GM21737 (cell line): ENCODE data around the gene RNF43.

Experiments used
- ATAC-seq: cut with Tn5 transposase; IDR thresholded peaks from one replicate; pipeline ENCODE4 v1.9.1; 2021; ENCODE audit warnings: mild to moderate bottlenecking, moderate library complexity; ENCODE audit not compliant: unreplicated experiment

The RNF43 gene

DNA sequence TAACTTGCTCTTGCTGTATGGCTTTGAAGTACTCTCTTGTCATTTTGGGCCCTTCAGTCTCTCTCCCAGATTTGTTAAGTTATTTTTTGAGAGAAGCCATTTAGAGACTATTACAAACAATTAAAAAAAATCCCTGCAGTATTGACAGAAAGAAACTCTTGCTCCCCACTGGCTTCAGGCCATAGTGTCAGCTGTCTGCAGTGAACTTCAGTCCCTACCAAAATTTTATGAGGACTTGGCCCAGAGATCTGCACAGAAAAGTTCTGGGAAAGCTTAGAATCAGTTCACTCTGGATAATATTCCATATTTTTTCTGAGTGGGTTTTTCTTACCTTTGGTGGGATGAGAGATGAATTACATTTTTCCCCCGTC, 34.5 kb downstream of the RNF43 start:
- ATAC-seq = no peak

DNA sequence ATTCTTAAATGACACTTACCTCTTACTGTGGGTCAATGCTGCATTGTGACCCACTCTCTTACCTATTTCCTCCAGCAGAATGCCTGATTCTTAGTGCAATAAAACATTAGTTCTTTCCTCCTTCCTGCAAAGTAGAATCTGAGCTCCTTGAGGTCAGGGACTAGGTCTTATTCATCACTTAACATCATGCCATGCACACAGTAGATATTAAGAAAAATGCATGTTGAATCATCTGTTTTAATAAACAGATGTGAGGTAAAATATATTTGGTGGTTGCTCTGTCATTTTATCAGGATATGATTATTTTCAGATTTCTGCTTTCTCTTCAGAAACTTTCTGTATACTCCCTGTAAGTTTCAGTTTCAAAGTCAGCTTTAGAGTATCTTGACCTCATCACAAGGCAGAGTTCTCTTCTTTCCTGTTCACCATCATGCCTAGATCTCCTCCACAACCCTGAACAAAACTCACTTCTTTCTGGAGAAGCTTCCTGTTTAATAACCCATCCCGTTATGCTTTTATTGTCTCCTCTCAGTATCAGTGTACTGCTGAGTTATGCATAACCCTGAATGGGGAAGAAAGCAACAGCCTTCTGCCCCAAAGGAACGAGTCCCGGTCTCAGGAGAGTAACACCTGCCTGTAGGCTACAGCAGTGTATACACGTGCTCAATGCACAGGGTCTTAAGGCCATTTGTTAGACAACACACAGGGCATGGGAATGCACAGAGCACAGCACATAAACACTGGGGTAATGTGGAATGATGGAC, 35.0 kb downstream of the RNF43 start:
- no peak for ATAC-seq

DNA sequence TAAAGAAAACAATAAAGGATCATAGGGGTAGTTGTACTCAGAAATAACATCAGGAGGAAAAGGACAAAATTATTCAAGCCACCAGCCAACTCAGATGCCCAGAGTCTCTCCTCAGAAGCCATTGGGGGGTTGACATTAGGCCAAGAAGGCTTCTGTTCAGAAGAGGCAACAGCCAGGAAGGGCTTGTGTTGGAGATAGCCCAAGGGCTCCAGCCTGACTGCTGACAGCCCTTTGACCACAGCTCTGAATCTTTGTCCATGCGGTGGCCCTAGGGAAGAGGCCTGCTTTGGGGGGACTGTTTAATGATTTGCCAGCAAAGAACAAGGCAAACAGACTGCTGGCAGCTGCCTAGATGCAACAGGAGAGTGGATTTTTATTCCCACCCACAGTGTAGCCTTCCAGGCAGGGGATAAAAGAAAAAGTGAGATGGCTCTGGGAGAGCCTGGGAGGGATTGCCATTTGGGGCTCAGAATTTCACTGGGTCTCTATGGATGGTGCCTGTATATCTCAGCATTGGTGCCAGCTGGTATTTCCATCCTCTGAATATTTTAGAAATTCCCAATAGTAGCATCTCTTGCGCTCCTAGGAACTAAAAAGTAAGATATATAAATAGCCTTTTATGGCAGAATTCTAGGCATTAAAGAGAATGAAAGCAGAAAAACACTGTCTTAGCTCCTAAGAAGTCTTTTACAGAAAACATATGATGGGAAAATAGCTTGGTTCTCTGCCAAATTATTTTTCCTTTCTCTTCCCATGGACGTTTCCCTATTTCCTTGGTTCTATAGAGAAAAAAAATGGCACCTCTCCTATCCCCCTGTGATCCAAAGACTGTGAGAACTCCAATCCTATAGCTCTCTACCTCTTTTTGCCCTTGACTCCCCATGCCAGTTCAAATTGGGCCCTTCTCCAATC, 36.0 kb downstream of the RNF43 start:
- ATAC-seq = no peak

DNA sequence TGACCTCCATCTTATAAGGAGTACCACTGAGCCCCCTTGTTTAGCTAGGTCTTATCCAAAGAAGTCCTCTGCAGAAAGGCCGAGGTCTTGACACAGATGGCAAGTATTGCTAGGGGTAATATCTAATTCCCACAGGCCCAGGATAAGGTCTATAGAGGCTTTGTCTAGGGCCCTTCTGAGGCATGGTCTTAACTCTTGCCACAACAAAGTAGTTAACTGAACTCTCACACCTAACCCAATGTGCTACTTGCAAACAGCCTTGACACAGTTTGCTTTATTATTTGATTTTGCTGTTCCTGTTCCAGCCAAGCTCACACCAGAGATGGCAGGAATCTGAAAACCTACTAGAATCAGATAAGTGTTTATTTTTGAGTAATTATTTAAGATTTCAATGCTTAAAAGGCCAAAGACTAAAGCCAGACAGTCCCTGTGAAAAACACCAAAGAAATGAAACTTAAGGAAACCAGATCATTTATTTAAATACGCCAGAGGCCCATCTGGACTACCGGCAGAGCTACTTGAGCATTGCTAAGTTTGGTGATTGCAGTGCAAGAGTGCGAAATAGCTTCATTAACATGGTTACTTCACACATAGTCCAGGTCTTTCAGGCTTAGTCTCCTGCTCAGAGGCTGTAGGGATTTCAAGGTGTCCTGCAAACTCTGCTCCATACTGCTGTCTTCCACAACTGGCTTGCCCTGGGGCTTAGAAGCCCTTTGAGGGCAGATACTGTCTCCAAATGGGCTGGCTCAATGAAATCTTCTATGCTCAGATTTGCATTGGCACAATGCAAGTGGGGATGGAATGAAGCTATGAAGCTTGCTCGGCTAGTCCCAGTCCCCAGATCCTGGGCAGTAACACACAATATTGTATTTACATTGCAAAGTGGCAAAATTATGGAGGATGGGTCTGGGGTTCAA, 36.9 kb downstream of the RNF43 start:
- ATAC-seq = no peak

DNA sequence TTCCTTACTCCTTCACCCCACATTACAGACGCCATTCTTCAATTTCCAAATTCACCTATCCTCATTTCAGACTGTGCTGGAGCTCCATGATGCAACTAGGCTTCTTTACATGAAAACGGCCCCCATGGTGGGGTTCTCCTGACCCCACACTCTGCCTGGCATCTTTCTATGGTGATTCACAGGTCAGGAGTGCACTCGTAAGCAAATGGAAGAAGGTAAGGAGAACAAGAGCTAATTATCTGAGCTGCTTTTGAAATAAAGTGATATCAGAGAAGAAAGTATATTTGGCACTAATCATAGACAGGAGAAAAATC, 37.9 kb downstream of the RNF43 start:
- ATAC-seq = no peak

DNA sequence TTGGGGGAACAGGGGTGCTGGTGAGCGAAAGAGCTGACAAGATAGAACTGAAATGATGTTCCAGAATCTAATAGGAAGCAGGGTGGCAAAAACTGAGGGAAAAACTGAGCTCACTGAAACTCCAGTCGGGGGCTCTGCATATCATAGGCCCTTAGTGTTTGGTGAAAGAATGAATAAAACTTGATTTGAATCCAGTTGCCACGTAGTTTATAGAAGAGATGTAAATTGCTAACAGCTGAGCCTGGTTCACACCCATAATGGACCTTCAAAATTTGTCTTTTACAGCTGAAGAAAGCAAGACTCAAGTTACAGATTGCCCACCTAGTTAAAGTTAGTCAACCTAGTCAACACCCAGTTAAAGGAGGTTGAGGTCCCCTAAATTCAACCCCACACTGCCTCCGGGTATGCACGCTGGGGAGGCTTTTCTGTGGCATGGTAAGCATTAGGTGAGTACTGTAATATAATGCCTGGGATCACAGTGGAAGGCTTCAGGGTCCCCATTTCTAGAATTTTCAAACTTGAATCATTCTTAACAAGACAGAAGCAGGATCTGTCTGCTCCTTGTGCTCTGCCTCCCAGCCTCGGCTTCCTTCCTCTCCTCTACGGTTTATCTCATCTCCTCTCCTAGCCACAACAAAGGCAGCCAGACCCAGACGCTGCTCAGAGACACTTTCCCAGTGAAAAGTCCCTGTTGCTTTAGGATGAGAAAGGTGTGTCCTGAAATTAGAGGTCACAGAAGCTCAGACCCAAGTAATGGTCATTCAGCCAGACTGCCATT, 38.4 kb downstream of the RNF43 start:
- no peak for ATAC-seq

DNA sequence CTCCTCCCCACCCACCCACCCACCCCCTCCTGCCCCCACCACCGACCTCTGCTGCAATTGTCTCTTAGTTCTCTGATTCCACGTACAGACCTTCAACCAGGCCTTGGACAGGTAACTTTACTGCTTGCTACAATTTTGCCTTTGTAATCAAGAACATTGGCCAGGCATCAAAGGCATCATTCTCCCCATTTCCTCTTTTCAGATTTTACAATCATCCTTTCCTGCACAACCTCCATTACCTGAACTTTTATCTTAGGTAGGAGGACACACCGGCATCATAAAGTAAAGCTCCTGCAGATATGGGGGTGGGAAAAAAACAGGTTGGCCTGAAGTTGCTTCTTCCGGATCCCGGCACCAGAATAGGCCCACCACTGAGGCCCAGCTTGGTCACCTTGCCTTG, 39.7 kb downstream of the RNF43 start:
- ATAC-seq = no peak

DNA sequence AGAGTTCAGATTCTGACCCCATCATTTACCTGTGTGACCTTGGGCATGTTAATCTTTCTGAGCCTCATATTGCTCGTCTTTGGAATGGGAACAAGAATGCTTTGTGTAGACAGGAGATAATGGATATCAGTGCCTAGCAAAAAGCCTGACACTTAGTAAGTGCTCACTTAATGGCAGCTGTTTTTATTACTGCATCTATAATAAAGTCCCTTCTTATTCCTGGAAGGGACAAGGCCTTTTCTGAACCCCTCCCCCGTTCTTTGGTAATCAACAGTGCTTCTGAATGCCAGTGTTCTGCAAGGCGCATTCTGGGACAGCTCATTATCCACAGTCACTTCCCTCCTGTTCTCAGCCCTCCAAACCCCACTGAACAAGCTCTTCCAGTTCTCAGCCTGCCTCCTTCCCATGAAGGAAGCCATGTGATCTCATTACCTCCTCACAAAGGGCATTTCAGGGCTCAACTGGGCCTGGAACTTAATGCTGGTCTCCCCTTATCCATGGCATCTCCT, 40.2 kb downstream of the RNF43 start:
- no peak for ATAC-seq

DNA sequence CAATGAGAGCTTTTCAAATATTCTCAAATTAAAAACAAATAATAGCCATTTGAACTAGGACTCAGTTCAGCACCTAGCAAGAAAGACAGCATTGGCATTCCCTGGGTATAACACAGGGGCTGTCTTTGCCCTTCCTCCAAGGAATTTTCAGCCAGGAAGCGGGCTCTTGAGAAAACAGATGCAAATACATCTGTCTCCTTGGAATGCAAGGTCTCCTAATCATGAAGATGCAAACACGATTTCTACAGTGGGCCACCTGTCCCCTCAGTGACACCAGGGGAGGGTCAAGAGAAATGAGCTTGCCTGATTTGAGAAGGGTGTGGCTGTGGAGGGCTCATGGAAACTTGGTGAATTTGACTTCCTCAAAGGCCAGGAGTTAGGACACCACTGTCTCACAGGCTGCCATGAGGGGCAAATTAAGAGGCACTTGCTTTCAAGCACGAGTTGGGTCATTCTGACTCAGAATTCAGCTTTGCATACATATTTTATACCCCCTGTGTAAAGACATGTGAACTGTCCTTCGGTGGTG, 40.8 kb downstream of the RNF43 start:
- no peak for ATAC-seq

DNA sequence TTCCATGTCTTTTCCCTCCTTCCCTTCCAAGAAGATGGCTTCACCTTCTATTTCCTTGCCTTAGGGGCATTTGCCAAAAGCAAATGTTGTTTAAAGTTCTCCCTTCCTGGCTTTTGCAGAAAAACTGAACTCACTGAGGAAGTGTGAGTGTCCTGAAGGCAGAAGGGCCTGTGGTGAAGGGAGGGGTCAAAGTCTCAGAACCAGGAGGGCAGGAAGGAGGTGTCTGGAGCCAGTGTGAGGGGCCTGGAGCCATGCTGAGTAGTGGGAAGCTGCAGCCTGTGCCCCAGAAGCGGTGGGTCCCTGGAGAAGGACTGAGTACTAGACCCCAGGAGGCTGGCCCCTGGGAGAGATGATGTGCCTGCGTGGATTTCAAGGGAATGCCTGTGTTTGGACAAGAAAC, 41.5 kb downstream of the RNF43 start:
- no peak for ATAC-seq

DNA sequence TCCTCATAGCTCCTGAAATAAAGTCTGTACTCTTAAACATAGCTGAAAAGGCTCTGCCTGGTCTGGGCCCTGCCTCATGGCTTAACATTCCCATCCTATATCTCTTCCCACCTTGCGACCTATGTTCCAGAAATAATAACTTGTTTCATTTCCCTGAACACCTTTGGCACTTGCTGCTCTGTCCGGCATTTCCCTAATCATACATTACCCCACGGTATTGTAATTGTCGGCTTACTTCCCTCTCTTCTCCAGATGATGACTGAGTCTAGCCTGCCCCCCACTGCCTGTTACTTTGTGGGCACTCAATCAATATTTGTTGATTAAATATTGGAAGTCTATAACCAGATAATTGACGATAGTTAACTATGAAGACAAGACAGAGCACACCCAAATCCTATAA, 42.1 kb downstream of the RNF43 start:
- no peak for ATAC-seq

DNA sequence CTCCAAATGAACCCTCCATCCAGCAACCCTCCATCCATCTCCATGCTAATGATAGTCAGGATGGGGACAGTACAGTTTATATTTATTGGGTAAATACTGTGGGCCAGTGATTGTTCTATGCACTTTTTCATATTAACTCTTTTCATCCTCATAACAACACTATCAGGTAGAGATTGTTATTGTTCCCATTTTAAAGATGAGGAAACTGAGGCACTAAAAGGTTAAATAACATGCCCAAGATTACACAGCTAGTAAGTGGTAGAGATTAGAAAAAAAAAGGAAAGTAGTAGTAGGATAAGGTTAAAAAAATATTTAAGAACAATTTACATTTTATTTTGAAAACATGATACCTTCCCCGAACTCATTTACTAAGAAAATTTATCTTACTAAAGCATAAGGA, 43.4 kb downstream of the RNF43 start:
- ATAC-seq = no peak

DNA sequence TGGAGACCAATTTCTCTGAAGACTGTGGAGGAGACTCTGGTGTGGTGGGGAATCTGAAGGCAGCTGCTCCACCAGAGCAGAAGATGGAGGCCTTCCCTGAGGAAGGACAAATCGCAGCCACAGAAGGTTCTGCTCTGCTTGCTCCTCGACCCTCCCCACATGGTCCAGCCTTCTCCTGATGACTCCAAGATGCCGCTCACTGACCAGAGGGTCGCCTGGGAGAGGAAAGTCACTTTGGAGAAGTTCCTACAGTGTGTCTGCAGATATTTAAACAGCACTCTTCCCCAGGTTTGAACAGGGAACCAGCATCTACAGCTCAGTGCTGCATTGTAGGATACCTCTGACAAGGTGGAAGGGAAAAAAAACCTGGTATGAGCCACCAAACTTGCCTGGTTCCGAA, 44.3 kb downstream of the RNF43 start:
- ATAC-seq = no peak

DNA sequence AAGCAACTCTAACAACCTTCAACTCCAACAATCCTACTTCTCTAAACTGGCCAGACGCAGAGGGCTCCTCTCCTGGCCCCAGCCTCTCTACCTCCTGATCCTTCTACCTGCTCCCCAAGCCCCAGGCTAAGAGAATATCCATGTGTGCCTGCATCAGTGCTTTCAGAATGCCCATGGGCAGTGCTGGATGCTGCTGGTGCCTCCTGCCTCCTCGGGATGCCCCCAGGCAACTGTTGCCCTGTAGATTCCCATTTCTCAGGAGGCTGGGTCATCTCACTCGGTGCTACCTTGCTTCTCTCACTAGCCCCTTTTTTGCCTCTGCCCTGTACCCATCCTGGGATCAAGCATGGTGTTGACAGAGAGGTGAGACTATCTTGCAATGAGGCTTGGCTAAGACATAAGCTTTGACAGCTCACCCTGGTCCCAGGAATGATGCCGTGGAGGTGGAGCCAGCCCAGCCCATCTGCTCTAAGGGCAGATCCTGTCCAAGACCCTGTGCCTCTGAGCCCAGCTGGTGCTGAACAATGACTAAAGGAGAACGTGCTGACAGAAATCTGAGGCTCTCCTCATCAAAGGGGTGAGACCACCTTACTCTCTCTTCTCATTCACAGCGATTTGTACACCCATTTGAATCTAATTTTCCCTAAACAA, 45.9 kb downstream of the RNF43 start:
- no peak for ATAC-seq

DNA sequence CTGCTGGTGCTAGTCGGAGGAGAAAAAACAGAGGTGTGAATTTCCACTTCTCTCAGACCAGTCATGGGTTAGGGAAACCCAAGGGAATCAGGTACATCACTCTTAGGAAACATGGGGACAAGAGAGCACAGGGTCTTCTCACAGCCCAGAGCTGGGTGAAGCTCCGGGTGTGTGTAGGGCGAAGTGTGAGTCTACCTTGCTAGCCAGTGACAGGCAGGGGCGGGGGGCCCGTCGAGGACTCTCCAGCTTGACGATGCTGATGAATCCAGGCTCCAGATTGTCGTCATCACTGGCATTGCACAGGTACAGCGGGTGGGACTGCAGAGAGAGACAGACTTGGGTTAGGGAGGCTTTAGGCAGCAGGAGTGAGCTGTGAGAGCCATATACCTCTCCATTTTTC, 46.6 kb downstream of the RNF43 start:
- no peak for ATAC-seq

DNA sequence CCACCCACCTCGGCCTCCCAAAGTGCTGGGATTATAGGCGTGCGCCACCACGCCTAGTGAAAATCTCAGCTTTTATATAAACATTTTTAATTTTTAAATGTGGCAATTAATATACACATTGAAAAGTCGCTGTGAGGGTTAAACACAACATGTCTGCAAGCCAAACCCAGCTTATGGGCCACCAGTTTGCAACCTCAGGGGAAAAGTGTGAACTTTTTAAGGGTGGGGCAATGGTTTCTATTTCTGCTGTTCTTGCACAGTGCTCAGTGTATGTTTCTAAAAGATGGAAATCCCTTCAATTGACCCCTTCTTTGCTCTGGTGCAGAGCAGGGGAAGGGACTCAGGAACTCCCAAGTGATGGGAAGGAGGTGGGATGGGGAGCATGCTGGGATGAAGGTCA, 47.0 kb downstream of the RNF43 start:
- ATAC-seq = no peak

DNA sequence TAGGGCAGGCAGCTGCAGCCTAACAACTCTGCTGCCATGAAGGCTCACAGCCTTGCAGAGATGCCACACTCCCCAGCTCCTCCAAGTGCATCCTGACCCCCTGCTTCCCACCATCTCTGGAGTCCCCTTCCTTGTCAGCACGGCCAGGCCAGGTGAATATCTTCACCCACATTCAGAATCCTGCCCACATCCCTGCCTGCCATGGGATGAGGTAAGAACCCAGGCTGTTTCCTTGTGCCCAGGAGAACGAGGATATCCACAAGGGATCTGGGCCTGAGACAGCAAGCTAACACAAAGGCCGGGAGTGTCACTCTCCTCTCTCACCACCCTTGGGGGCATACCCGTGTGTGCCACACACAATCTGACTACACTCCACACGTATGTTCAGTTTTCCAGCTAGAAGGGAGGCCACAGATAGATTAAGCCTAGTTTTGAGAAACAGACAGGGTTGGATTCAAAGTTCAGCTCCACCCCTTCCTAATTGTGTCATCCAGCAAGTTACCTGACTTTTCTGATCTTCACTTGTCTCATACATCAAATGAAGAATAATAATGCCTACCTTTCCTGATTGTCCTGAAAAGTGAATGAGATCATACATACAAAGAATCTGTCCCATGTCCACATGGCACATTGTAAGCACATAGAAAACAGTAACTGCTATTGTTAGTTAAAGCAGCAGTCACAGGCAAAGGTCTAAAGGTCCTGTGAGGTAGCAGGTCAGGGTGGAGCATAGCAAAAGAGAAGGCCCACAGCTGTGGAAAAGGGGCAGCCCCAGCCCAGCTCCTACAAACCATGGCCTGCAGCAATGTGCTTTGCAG, 47.9 kb downstream of the RNF43 start:
- no peak for ATAC-seq

DNA sequence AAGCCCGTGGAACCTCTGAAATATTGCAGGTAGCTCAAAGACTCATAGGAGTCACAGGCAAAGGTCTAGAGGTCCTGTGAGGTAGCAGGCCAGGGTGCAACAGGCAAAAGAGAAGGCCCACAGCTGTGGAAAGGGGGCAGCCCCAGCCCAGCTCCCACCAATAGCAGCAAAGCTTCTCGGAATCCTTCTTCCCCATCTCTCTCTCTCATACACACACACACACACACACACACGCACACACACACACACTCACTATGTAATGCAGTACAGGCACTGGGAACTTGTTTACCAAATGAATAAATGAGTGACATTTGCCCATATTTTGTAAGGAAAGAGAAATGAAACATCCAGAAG, 48.5 kb downstream of the RNF43 start:
- ATAC-seq = no peak
